ENCODE data around the gene PLEK. TPM values are rescaled to one million over a fixed set of nuclear protein-coding genes. Genes with fewer than 3 reads are reported as not detected.
A peak's percentile ranks its signal among the peaks of the same experiment; 100 is the strongest.

The PLEK gene
- total RNA-seq, 1 donor = under 0.01 TPM

GRCh38 chr2:68325056-68325455, 40.0 kb upstream of the PLEK start:
- no peak for DNase-seq (ENCODE audit: low read depth)
- no peak overlapping the region for H3K4me3 ChIP-seq (ENCODE audit: low read depth, low read length)
- no peak for TF ChIP-seq CTCF (IDR thresholded peaks at IDR 0.05; ENCODE audit: insufficient read depth, low read length)

GRCh38 chr2:68328901-68329300, 36.2 kb upstream of the PLEK start:
- DNase-seq (ENCODE audit: low read depth) = no peak
- TF ChIP-seq CTCF (IDR thresholded peaks at IDR 0.05; ENCODE audit: insufficient read depth, low read length) = no peak
- no peak overlapping the region for H3K4me3 ChIP-seq (ENCODE audit: low read depth, low read length)

GRCh38 chr2:68330691-68331090, 34.4 kb upstream of the PLEK start:
- TF ChIP-seq CTCF (IDR thresholded peaks at IDR 0.05; ENCODE audit: insufficient read depth, low read length) = no peak
- no peak overlapping the region for H3K4me3 ChIP-seq (ENCODE audit: low read depth, low read length)
- no peak for DNase-seq (ENCODE audit: low read depth)

GRCh38 chr2:68333009-68333408, 32.1 kb upstream of the PLEK start:
- no peak for TF ChIP-seq CTCF (IDR thresholded peaks at IDR 0.05; ENCODE audit: insufficient read depth, low read length)
- H3K4me3 ChIP-seq (ENCODE audit: low read depth, low read length) = no peak overlapping the region
- no peak for DNase-seq (ENCODE audit: low read depth)

- no peak for DNase-seq (ENCODE audit: low read depth)
- TF ChIP-seq CTCF (IDR thresholded peaks at IDR 0.05; ENCODE audit: insufficient read depth, low read length) = no peak
- no peak overlapping the region for H3K4me3 ChIP-seq (ENCODE audit: low read depth, low read length)
Observed at GRCh38 chr2:68333931-68334330, 31.2 kb upstream of the PLEK start.

GRCh38 chr2:68336192-68336591, 28.9 kb upstream of the PLEK start:
- peak; percentile 61 for DNase-seq (ENCODE audit: low read depth)
- no peak overlapping the region for H3K4me3 ChIP-seq (ENCODE audit: low read depth, low read length)
- TF ChIP-seq CTCF (IDR thresholded peaks at IDR 0.05; ENCODE audit: insufficient read depth, low read length) = no peak

Measured in fibroblast of the aortic adventitia (primary cell).